ENCODE data around the gene UBASH3A.

The UBASH3A gene

DNA sequence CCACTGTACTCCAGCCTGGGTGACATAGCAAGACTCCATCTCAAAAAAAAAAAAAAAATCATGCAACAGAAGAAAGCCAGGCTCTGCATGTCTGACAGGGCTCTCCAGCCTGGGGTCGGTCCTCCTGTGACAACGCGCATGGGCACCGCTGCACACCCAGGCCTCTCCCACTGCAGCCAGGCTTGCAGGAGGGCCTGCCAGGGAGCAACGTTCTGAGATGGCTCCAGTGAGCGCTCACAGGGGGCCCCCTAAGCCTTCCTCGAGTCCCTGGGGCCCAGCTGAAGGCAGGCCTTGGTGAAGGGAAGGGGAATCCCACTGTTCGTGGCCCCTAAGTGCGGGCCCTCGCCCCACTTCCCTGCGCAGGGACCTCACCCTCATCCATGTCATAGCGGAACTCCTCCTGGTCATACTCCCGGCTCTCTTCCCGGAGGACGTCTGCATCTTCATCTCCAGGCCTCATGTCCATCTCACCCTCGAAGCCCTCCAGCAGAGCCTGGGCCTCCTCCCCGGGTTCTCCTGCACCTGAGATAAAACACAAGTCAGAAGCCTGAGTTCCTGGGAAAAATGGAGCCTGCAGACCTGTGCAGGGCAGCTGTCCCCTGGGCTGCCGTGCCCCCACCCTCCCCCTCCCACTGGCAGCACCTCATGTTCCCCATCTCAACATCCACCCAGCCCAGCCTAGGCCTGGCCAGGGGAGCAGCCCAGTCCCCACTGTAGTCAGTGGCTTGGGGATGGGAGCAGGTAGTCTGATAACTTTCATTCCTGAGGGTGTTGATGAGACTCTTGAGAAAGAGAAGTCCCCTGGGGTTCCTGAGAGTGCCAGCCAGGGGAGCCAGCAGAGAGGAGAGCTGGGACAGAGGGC is 72.1 kb downstream of the UBASH3A start:
- Histone ChIP-seq H2AFZ (ENCODE audit: low read length) (no peak overlapping the region), H3K27me3 (ENCODE audit: insufficient read depth, low read length) (no peaks in the 10 kb centered on the region; the same call in 1 of the 2 replicates), H3K36me3 (ENCODE audit: insufficient read depth, low read length) (no peaks in the 10 kb centered on the region; the same call in 1 of the 2 replicates), H3K4me2 (ENCODE audit: low read length) (no peak overlapping the region), H3K9me3 (ENCODE audit: low read length) (no peaks in the 10 kb centered on the region), H3K9me2 (ENCODE audit: low read depth, low read length) (no peaks in the 10 kb centered on the region), H3K4me3 (ENCODE audit: low read depth, low read length, poor library complexity, severe bottlenecking) (no peak overlapping the region), H3K9ac (ENCODE audit: low read length) (no peak overlapping the region), H3K4me1 (ENCODE audit: insufficient read depth, low read length, severe bottlenecking) (peaks cover 10% of the 10 kb centered on the region), H3F3A (ENCODE audit: insufficient read depth, low read length) (no peaks in the 10 kb centered on the region), H3K27ac (ENCODE audit: low read depth, low read length, poor library complexity, severe bottlenecking) (no peak overlapping the region), H4K20me1 (ENCODE audit: insufficient read depth, low read length) (no peaks in the 10 kb centered on the region), H3K79me2 (ENCODE audit: insufficient read depth, low read length) (no peaks in the 10 kb centered on the region)
- TF ChIP-seq EZH2 (IDR thresholded peaks at IDR 0.05; ENCODE audit: borderline replicate concordance, low read length): no peak
- TF ChIP-seq, protein P1, sequence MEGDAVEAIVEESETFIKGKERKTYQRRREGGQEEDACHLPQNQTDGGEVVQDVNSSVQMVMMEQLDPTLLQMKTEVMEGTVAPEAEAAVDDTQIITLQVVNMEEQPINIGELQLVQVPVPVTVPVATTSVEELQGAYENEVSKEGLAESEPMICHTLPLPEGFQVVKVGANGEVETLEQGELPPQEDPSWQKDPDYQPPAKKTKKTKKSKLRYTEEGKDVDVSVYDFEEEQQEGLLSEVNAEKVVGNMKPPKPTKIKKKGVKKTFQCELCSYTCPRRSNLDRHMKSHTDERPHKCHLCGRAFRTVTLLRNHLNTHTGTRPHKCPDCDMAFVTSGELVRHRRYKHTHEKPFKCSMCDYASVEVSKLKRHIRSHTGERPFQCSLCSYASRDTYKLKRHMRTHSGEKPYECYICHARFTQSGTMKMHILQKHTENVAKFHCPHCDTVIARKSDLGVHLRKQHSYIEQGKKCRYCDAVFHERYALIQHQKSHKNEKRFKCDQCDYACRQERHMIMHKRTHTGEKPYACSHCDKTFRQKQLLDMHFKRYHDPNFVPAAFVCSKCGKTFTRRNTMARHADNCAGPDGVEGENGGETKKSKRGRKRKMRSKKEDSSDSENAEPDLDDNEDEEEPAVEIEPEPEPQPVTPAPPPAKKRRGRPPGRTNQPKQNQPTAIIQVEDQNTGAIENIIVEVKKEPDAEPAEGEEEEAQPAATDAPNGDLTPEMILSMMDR (IDR thresholded peaks at IDR 0.05; ENCODE audit: low read length): no peak

DNA sequence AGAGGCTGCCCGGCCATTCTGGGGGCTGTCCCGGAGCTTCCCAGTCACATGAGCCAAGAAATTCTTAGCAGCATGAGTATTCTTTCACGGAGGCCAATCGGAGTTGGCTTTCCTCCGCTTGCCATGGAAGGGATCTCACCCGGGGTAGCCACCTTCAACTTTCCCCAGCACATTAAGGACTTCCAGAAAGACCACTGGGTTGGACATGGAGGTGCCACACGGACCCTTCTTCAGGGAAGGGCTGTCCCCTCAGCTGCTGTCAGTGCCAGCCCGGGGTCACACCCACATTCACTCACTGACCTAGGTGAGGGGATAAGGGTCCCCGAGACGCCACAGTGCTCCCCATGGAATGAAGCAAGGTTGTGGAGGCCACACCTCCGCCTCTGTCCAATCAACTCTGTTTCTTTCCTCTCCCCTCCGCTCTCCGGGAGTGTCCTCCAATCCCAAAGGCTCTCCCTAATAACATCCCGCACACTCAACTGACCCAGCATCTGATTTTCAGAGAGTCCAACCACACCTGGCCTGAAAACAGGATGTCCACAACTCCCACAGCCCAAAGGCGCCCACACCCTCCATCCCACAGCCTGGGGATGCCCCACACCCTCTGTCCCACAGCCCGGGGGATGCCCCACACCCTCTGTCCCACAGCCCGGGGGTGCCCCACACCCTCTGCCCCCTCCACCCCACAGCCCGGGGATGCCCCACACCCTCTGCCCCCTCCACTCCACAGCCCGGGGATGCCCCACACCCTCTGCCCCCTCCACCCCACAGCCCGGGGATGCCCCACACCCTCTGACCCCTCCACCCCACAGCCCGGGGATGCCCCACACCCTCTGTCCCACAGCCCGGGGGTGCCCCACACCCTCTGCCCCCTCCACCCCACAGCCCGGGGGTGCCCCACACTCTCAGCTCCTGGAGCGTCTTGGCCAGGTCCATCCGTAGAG is 73.0 kb downstream of the UBASH3A start:
- TF ChIP-seq, protein P1 (IDR thresholded peaks at IDR 0.05; ENCODE audit: low read length): no peak
- no peak for TF ChIP-seq EZH2 (IDR thresholded peaks at IDR 0.05; ENCODE audit: borderline replicate concordance, low read length)

DNA sequence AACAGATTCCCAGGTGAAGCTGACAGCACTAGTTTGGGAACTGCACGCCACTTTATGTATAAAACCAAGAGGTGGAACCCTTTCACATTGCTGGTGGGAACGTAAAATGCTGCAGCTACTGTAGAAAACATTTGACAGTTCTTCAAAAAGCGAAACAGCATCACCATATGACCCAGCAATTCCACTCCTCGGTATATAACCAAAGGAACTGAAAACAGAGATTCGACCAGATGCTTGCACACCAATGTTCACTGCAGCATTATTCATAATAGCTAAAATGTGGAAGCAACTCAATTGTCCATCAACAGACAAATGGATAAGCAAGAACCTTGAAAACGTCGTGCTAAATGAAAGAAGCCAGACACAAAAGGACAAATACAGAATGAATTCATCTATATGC is 74.8 kb downstream of the UBASH3A start:
- no peaks in the 10 kb centered on the region for H3K9me2 ChIP-seq (ENCODE audit: low read depth, low read length)
- no peak overlapping the region for H3K9ac ChIP-seq (ENCODE audit: low read length)
- TF ChIP-seq, protein P1 (IDR thresholded peaks at IDR 0.05; ENCODE audit: low read length): no peak
- no peak for TF ChIP-seq EZH2 (IDR thresholded peaks at IDR 0.05; ENCODE audit: borderline replicate concordance, low read length)
- no peaks in the 10 kb centered on the region for H3F3A ChIP-seq (ENCODE audit: insufficient read depth, low read length)
- H3K4me3 ChIP-seq (ENCODE audit: low read depth, low read length, poor library complexity, severe bottlenecking): no peak overlapping the region
- no peaks in the 10 kb centered on the region; the same call in 1 of the 2 replicates for H3K36me3 ChIP-seq (ENCODE audit: insufficient read depth, low read length)
- no peaks in the 10 kb centered on the region for H3K79me2 ChIP-seq (ENCODE audit: insufficient read depth, low read length)
- H3K4me1 ChIP-seq (ENCODE audit: insufficient read depth, low read length, severe bottlenecking): no peaks in the 10 kb centered on the region
- no peak overlapping the region for H3K4me2 ChIP-seq (ENCODE audit: low read length)
- no peaks in the 10 kb centered on the region for H4K20me1 ChIP-seq (ENCODE audit: insufficient read depth, low read length)
- H3K9me3 ChIP-seq (ENCODE audit: low read length): no peaks in the 10 kb centered on the region
- no peak overlapping the region for H2AFZ ChIP-seq (ENCODE audit: low read length)
- H3K27ac ChIP-seq (ENCODE audit: low read depth, low read length, poor library complexity, severe bottlenecking): no peak overlapping the region
- peaks cover 13% of the 10 kb centered on the region for H3K27me3 ChIP-seq (ENCODE audit: insufficient read depth, low read length)

More for the DNA sequence above, 73.0 kb downstream of the UBASH3A start:
- H4K20me1 ChIP-seq (ENCODE audit: insufficient read depth, low read length): no peaks in the 10 kb centered on the region
- H3K9me2 ChIP-seq (ENCODE audit: low read depth, low read length): no peaks in the 10 kb centered on the region
- no peaks in the 10 kb centered on the region for H3K9me3 ChIP-seq (ENCODE audit: low read length)
- no peak overlapping the region for H2AFZ ChIP-seq (ENCODE audit: low read length)
- H3K79me2 ChIP-seq (ENCODE audit: insufficient read depth, low read length): no peaks in the 10 kb centered on the region
- no peak overlapping the region for H3K4me3 ChIP-seq (ENCODE audit: low read depth, low read length, poor library complexity, severe bottlenecking)
- no peaks in the 10 kb centered on the region; the same call in 1 of the 2 replicates for H3K36me3 ChIP-seq (ENCODE audit: insufficient read depth, low read length)
- H3K27ac ChIP-seq (ENCODE audit: low read depth, low read length, poor library complexity, severe bottlenecking): no peak overlapping the region
- H3K27me3 ChIP-seq (ENCODE audit: insufficient read depth, low read length): peaks cover 6% of the 10 kb centered on the region; the same call in 1 of the 2 replicates
- H3F3A ChIP-seq (ENCODE audit: insufficient read depth, low read length): no peaks in the 10 kb centered on the region
- no peak overlapping the region for H3K4me2 ChIP-seq (ENCODE audit: low read length)
- H3K4me1 ChIP-seq (ENCODE audit: insufficient read depth, low read length, severe bottlenecking): peaks cover 5% of the 10 kb centered on the region
- H3K9ac ChIP-seq (ENCODE audit: low read length): no peak overlapping the region
